Body of pancreas (tissue), 4 donors: ENCODE measurements around the gene SCP2.

Source experiments
- POLR2A ChIP-seq, 3 donors: fragments of 450-650 bp; IDR thresholded peaks; one replicate each; pipeline ENCODE4 v1.6.1; 2016; ENCODE audit warnings: antibody characterized with exemption in 3 of 3, mild to moderate bottlenecking in 2 of 3
- TF ChIP-seq, protein P1 (sequence below), 7 experiments: fragments of 450-650 bp in 4 of 7; fragments of 200-600 bp in 3 of 7; sonication (generic) in 3 of 7; IDR thresholded peaks; one replicate each; pipeline ENCODE4 v1.5.1; 2016 to 2019; ENCODE audit warnings: antibody characterized with exemption in 7 of 7

DNA sequence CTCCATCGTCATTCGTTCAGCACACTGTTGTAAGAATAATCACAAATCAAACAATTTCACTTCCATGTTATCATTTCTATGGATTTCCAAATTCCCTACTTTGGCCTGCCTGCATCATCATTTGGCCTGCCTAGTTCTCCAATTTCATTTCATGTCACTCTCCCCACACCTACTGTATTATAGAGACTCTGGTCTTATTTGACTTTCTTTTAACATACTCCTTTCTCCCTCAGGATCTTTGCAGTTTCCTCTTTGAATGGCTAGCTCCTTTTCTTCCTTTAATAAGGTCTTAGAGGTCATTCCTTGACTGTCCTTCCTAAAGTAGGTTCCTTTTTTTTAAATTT lies 98.7 kb downstream of the SCP2 start:
- TF ChIP-seq, protein P1, sequence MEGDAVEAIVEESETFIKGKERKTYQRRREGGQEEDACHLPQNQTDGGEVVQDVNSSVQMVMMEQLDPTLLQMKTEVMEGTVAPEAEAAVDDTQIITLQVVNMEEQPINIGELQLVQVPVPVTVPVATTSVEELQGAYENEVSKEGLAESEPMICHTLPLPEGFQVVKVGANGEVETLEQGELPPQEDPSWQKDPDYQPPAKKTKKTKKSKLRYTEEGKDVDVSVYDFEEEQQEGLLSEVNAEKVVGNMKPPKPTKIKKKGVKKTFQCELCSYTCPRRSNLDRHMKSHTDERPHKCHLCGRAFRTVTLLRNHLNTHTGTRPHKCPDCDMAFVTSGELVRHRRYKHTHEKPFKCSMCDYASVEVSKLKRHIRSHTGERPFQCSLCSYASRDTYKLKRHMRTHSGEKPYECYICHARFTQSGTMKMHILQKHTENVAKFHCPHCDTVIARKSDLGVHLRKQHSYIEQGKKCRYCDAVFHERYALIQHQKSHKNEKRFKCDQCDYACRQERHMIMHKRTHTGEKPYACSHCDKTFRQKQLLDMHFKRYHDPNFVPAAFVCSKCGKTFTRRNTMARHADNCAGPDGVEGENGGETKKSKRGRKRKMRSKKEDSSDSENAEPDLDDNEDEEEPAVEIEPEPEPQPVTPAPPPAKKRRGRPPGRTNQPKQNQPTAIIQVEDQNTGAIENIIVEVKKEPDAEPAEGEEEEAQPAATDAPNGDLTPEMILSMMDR (IDR thresholded peaks at IDR 0.05) = no peak
- no peak for TF ChIP-seq POLR2A (IDR thresholded peaks at IDR 0.05)
